ENCODE results near the gene KCNE1.
"Not testable (repeated sequence)": the region's sequence is repeated elsewhere in the genome, so short reads cannot be mapped to it uniquely, and the experiment has no call there.

The KCNE1 gene

DNA sequence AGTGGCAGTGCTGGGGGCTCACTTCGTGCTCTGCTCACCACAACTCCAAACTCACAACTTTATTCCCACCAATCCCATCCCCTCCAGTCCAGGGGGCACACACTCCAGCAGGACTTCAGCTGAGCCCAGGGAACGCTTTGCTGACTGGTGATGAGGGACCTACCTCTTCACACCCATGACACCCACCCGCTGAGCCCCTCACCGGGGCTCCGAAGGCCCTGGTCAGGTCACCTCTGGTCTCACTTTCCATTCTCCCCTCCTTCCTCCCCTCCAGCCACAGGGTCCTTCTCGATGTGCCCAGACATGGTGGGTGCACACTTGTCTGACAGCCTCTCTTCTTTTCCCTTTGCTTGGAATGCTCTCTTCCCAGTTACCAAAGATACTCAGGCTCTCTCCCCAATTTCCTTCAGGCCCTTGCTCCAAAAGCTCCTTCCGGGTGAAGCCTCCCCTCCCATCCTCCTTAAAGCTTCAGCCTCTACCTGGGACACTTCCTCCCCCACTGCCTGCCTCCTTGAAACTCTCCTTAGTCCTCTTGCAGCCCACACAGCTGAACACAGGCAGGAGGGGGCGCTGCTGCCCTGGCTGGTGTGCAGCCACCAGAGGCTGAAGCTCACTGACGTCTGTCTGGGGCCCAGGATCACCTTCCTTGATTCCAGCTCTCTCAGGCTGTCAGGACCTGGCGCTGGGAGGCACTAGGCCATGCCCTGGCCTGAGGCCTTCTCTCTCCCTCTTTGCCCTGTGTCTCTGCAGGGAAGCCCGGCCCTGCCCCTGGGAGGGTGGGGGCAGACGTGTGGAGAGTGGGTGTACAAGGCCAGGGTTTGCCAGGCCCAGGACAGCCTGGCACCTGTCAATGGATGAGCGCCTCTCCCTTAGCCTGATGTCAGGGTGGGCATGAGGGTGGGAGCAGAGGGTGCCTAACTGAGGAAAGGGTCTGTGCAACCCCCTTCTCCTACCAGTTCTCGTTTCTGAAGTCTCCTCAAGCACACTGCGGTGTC lies 1.6 kb downstream of the KCNE1 start:
- peak; percentile 59 to 67 for DNase-seq

DNA sequence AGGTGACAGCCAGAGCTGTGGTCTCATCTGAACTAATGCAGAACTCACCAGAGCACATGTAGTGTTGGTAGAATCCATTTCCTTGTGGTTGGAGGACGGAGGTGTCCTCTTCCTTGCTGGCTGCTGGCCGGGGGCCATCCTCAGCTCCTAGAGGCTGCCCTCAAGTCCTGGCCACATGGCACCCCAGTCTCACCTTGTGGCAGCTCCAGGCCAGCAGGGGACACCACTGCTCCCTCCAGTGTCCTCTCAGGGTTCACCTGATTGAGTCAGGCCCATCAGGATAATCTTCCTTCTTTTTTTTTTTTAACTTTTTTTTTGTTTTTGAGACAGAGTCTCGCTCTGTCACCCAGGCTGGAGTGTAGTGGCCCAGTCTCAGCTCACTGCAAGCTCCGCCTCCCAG lies 2.9 kb downstream of the KCNE1 start:
- no peak for DNase-seq

DNA sequence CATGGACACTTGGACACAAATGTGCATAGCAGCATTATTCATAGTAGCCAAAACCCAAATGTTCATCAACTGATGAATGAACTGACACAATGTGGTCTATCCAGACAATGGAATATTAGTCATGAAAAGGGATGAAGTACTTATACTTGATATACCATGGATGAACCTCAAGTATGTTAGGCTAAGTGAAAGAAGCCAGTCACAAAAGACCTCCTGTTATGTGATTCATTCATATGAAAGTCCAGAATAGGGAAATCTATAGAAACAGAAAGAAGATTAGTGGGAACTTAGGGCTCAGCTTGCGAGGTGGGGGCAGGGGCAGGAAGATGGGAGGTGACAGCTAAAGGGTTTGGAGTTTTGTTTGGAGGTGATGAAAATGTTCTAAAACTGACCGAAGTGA lies 7.4 kb downstream of the KCNE1 start:
- DNase-seq, result no peak

DNA sequence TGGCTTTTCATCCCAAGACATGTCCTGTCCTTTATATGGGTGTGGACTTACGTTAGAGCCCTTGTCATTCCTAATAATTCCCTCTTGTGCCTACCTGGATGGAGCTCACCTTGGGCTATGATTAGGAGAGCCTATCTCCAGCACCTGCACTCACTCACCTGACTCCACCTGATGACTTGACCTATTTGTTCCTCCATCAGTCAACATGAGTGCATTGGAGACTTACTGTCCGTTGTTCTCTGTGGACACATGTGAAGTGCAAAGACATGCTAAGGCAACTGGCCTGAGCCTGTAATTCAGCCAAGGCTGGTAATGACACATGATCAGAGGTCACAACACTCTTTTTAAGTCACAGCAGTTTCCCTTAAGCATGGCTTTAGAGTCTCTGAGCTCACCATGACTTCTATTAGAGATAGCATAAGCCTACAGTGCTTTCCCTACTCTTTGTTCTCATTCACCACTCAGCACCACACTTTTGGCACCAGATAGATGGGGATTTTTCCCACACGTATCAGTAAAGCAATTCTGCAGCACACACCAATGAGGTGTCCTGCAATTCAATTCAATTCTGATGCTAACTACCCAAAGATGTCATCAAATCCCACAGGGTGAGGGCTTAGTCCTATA lies 9.4 kb downstream of the KCNE1 start:
- no peak for DNase-seq

DNA sequence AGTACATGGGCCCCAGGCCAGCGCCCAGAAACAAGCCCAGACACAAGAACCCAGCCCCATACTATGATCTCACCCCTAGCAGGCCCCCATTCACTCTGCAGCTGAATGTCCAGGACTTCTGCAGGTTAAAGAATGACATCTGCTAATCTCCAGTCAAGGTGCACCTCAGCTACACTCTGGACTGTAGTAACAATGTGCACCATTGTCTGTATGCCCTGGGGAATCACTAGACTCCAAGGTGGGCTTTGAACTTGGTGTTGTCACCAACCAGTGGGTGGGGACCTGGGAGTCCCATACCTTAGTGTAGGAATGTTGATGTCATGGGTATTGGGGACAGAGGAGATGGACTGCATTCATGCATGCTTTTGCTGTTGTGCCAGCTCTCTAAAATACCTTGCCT lies 10.3 kb downstream of the KCNE1 start:
- no peak for DNase-seq

DNA sequence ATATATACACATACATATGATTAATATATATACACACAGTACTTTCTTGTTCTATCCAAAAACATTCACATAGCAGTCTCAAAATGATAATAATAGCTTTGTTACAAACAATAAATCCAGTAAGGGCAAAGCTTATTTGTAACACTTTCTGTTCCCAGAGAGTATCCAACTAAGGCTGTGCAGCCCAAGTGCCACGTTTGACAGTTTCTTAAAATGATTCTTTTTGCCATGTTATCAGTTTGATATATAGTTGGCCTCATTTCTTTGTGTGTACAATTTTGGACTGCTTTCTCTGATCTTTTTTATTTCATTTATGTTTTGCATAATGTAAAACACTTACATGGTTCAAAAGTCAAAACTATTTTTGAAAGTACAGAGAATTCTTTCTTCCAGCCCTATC lies 11.8 kb downstream of the KCNE1 start:
- DNase-seq, result no peak

DNA sequence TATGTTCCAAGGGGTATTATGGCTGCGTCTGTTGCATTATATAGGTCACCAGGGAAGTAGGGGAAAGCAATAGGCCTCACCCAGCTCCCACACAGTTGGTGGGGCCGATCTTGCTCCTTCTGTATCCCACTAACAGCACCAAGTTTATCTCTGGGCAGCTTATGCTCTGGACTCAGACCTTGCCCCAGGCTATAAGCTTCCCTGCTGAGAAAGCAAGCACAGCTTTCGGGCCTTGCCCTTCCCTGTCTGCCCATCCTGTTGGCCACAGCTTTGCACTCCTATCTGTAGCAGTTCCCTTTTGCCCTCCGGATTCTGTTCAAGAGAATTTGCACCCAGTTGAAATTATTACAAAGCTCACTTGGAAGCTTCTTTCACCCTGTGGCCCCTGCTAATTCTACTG lies 12.9 kb downstream of the KCNE1 start:
- DNase-seq, result no peak

DNA sequence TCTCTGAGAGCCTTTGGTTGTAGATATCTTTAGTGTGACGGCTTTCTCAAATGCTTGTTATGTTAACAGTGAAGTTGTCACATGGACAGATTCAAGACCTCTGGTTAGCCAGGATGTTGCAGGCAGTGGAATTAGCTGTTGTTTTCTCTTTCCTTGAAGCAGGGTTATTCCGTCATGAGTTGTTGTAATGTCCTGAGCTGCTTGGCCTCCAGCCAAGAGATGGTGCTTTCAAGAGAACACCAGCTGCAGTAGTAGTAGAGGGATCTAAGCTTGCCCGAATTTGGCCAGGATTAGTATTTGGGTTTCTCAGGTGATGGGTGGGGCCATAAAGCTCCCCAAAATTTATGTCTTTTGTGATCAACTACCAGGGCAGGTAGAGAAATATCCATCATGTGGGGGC lies 13.4 kb downstream of the KCNE1 start:
- no peak for DNase-seq

DNA sequence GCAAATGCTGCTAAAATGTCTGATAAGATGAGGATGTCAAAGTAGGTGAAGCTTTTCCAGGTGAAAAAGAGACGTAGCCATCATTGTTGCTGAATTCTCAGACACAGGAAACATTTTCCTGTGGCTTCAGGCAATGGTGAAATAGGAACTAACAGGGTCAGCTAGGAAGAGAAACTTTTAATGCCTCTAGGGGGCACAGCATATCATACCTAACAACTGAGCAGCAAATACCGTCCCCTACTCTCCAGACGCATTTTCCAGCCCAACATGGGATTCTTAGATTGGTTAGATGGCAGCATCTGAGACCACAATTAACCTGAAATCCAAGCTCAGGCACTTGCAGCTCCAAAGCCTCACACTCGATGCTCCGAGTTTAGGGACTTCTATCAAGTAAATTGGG lies 28.2 kb downstream of the KCNE1 start:
- DNase-seq, result not testable (repeated sequence)

DNA sequence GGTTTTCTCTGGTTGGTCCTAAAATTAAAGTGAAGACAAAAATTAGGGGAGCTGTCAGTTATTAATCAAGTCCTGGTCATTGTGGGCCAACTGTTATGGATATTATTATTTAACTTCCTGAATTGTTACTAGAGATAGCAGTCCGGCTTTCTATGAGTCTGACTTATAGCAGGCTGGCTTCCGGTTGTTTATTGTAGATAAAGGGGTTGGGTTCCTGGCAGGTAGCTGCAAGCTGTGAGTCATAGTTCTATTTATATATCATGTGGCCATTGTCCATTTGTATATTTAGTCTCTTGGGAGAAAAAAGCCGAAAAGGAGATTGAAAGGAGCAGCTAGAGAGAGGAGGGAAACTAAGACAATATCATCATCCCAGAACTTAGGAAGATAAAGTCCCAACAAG lies 28.6 kb downstream of the KCNE1 start:
- DNase-seq, result not testable (repeated sequence)

DNA sequence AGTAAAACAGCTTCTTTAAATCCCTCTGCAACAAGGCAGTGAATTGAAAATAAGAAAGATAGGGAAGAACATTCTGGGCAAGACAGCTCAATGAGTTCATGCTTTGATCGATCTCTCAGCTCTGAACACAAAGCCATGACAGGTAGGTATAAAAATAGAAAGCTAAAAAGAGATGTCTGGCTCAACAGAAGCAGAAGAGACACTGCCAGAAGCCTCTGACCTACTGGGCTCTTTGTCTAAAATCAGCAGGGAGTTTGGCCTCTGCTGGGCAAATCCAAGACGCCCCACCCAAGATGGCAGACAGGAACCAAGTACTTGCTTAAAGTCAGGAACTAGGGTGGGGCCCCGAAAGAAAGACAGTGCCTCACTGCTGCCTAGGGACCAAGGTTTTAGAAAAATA lies 44.7 kb downstream of the KCNE1 start:
- DNase-seq, result not testable (repeated sequence)

DNA sequence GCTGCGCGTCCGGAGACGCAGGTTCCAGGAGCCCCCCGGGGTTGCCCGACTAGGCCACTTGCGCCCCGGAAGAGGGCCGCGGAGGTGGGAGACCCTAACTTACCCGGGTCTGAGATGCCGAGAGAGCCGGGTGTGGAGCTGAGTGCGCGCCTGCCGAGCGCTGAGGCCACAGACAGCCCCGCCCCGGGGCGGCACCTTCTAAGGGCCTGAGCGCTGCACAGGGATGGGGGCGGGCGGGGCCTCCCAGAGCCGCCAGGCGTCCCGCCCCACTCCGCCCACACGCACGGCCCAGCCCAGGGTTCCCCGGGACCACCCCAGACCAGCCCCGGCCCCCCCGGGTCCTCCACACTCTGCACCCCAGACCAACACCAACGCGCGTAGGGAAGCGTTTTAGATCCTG lies 52.6 kb downstream of the KCNE1 start:
- DNase-seq, result not testable (repeated sequence)

DNA sequence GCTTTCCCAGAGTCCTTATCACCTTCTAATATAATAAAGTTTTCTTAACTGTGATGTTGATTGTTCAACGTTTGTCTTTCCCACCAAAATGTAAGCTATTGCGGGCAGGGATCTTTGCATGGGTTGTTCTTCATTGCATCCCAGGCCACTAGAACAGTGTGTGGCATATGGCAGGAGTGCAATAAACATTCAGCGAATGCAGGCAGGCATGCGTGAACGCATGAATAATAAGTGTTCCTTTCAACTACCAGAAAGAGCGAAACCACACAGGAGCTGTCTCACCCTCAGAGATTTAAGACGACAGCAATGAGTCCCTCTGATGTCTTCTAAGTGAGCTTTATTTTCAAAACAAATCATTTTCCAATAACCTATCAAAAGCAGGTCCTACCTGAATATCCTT lies 53.7 kb downstream of the KCNE1 start:
- not testable (repeated sequence) for DNase-seq

DNA sequence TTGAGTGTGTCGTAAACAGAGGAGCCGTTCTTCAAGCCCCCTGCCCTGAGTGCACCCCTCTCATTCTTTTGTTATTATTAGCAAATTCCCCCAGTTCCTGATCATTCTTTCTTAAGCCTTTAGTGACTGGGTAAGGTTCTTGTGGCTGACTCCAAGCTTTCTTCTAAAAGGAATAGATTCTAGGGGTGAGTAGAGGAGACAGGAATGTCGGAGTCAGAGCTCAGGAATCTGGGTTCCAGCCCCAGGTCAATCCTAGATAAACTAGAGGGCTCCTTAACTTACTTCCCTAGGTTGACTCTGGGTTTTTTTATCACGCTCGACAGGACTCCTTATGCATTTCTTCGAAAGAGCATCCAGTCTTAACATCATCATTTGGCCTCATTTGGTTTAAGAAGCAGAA lies 55.8 kb downstream of the KCNE1 start:
- DNase-seq, result not testable (repeated sequence)

DNA sequence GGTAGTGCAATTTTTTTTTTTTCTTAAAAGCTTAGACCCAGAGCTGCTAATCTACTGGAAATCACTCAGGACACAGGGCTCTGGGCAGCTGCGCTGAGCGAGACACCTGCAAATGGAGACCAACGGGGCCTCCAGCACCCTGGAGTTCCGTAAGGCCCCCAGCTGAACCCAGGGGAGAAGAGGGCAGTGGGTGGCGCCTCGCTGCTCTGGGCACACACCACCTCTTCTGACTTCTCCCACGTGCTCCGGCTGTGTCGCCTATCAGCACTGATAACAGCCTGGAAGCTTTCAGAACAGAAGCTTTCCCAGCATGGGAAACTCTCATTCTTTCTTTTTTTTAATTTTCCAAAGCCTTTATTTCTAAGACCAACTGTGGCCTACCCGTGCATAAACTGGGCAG lies 56.4 kb downstream of the KCNE1 start:
- not testable (repeated sequence) for DNase-seq

DNA sequence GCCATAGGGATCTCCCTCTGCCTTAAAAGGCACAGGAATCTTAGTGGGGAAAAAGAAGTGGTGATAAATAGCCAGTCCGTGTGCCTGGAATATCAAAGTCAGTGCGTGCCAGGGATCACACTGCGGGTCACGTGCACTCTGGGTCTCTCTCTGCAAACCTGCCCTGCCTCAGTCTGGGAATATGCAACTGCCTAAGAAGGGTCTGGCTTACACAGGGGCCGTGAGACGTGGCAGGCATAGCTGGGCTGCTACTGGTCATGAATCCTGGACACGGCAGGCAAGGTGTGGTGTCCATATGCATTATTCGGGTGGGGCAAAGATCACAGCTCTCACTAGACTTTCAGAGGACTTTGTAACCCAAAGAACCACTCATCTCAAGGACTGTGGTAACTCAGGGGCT lies 65.0 kb downstream of the KCNE1 start:
- not testable (repeated sequence) for DNase-seq

DNA sequence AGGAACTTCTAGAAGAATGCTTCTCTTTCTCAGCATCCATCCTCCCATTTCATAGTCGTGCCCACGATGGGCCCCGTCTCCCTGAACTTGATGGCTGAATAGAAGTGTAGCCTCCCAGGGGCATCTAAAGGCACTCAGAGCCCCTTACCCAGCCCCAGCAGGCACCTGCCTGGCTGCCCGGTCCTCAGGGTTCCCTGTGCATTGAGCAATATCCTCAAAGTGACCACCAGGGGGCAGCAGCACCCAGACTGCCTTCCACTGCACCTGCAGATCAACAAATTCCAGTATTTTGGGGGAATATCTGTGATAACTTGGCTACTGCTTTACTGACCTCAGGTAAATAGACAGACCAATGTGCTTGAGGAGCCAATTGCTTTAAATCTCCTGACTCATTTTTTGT lies 68.5 kb downstream of the KCNE1 start:
- DNase-seq, result not testable (repeated sequence)

DNA sequence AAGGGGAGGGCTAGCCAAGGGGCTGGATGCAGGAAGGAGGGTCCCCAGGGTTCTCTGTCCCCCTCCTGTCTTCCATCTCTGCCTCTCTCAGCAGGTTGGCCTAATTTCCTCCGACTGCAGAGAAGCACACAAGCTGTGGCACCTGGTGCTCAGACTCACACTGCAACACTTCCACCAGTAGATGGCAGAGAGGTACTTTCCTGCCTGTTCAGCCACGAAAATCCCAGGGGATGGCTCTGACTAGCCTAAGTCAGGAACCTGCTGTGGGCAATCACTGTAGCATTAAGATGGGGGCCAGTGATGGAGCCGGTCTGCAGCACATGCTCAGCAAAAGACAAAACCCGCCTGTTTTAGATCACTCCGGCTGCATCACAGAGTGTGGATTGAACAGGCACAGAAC lies 82.3 kb downstream of the KCNE1 start:
- DNase-seq, result not testable (repeated sequence)

DNA sequence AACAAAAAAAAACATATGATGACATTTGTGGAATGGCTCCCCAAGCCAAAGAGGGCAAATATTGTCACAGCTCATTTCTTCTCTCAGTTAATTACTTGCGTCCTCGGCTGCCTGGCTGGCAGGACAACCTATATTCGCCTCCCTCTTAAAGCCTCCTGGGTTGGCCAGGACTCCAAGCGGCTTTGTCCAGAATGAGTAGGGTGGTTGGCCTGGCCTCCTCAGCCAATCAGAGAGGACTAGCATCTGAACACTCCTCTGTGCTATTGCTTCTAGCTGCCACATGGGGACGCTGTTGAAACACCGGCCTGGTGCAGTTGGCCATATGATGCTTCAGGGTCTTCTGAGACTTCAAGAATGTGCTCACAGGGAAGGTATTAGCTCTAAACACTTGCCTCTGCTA lies 83.6 kb downstream of the KCNE1 start:
- not testable (repeated sequence) for DNase-seq

DNA sequence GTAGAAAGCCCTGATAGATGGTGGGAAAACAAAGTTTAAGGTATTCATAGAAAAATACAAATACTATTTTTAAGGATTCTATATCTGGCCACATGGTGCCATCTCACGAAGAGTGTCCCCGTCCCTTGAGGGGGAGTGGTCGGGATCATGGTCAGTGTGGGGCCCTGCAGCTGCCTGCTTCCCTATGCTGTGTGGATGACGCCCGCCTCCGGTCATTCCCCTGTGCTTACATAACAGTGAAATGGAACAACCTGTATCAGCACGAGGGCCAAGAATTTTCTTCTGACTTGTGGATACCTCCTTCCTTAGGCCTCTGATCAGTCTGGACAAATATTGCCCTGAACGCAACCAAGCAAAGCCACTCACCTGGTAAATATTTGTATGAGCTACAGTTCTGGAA lies 84.7 kb downstream of the KCNE1 start:
- not testable (repeated sequence) for DNase-seq

DNA sequence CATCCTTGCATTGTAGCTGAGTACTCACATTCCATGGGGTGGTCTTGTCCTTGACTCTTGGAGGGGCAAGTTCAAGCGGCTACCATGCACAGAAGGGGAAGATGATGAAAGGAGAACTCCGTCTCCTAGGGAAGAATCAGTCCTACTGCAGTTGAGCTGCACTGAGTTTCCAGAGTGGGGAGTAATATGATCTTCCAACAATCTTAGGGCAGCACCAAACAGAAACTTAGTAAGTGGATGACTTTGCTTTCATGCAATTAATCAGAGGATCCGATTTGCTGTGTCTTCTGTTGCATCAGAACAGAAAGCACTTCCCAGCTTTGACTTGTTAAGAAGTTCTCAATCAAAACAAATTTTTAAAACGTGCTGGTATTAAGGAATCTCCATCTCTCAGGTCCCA lies 88.2 kb downstream of the KCNE1 start, which contains the start of gene SMIM34:
Gene SMIM34, minus strand, starts transcription at position 147 of the 400 bp plus-strand sequence. Its CDS starts 112 bp downstream, at position 35.
- DNase-seq, result not testable (repeated sequence)

DNA sequence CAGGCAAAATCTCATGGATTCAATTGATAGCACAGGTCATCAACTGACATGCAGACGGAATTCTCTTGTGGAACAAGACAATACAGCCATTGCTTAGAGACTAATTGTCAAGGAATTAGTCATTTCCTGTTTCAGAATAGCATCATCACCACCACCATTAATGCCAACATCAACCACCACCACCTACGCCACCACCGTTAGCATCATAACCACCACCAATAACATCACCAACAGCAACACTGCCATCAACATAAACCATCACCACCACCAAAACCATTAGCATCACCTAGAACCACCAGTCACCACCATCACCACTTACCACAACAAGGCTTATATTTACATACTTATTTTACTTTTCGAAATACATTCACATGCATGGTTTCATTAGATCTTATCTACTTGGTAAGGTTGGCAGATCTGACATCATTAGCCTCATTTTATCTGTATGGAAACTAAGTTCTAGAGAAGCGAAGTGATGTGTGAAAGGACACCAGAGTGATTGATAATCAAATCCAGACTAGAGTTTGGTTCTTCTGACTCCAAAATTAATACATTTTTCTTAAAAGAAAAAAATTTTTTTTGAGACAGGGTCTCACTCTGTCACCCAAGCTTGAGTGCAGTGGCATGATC lies 94.4 kb downstream of the KCNE1 start:
- not testable (repeated sequence) for DNase-seq

DNA sequence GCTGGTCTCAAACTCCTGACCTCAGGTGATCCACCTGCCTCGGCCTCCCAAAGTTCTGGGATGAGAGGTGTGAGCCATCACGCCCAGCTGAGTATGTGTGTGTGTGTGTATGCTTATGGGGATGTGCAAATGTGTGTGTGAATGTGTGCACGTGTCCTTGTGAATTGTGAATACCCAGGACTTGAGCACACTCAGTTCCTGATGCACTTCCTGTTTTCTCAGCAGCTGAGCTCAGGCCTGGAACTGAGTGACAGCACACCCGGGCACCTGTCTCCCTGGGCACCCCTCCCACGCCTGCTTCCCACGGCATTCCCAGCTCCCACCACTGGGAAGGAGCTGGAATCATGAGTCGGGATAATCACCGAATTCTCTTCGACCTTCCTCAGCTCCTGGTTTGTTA lies 104.7 kb downstream of the KCNE1 start:
- DNase-seq, result not testable (repeated sequence)

DNA sequence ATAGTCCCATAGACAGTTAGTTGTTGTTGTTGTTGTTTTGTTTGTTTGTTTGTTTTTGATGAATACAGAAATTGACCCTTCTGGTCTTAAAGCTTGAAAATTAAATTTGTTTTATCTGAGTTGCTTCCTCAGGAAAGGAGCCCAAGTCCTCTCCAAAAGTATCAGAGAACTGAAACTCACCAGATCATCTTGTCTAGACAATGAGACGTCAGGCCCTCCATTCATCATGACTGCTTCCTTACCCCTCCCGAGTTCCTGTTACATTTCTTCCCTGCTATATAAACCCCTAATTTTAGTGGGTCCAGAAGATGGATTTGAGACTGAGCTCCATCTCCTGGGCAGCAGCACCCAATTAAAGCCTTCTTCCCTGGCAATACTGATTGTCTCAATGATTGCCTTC lies 105.3 kb downstream of the KCNE1 start:
- not testable (repeated sequence) for DNase-seq

All from stimulated activated CD4-positive, alpha-beta T cell treated with anti-CD3 and anti-CD28 coated beads, Interleukin-2, amount 100 ng/mL, for 48 hours (primary cell).